Body of pancreas (tissue), 4 donors: Measurements from ENCODE around the gene OST4. TPM values are rescaled to one million over a fixed set of nuclear protein-coding genes. Genes with fewer than 3 reads are reported as not detected.

Experiments used
- ATAC-seq: fragments of 150-250 bp; one replicate; pipeline ENCODE4 v1.9.1; 2016
- DNase-seq, 4 donors: peaks; one replicate each; pipeline ENCODE4 v3.0.0-alpha.2; 2019
- H3K27ac ChIP-seq, 4 donors: fragments of 200-600 bp; sonication (generic); 1 replicate in 3 of 4; 2 replicates in 1 of 4; pipeline versions ENCODE4 v1.5.1 to v1.6.1; 2016 to 2019; ENCODE audit warnings: mild to moderate bottlenecking in 1 of 4, mixed read lengths in 1 of 4, moderate library complexity in 1 of 4
- H3K27me3 ChIP-seq, 2 donors: fragments of 200-600 bp; sonication (generic); one replicate each; pipeline ENCODE4 v1.6.0; 2016; ENCODE audit warnings: mild to moderate bottlenecking in 1 of 2
- H3K36me3 ChIP-seq, 2 donors: fragments of 200-600 bp; sonication (generic); replicated peaks in 1 of 2; 2 replicates each; pipeline ENCODE4 v1.5.1; 2016; ENCODE audit warnings: low read depth in 2 of 2; ENCODE audit not compliant: insufficient read depth in 1 of 2
- H3K4me1 ChIP-seq: fragments of 200-600 bp; sonication (generic); one replicate; pipeline ENCODE4 v1.6.0; 2016
- H3K4me3 ChIP-seq, 2 donors: fragments of 200-600 bp; sonication (generic); 1 replicate in 1 of 2; 2 replicates in 1 of 2; pipeline ENCODE4 v1.5.1; 2016 to 2019
- H3K9me3 ChIP-seq, 3 donors: fragments of 200-600 bp; sonication (generic); 1 replicate in 2 of 3; 2 replicates in 1 of 3; pipeline ENCODE4 v1.5.1; 2016
- POLR2A ChIP-seq, 3 donors: fragments of 450-650 bp; IDR thresholded peaks; one replicate each; pipeline ENCODE4 v1.6.1; 2016; ENCODE audit warnings: antibody characterized with exemption in 3 of 3, mild to moderate bottlenecking in 2 of 3
- WGBS, 2 donors: methylation state at CpG; one replicate each; pipeline ENCODE4 v1.1.5; 2017; 5-methylcytosine and 5-hydroxymethylcytosine counted together
- intact Hi-C: fragments of 100-400 bp; cut with DNase I; formaldehyde crosslinking; loops from one replicate; pipeline ENCODE4 v1.15.1; 2023
- total RNA-seq, 2 donors: library from RNA; depleted of rRNA; stranded (reverse); fragments of >200 nt; gene quantifications; one replicate each; pipeline ENCODE4 v1.1.0, GENCODE V29; 2016
- TF ChIP-seq, protein P1 (sequence below), 7 experiments: fragments of 450-650 bp in 4 of 7; fragments of 200-600 bp in 3 of 7; sonication (generic) in 3 of 7; IDR thresholded peaks; one replicate each; pipeline ENCODE4 v1.5.1; 2016 to 2019; ENCODE audit warnings: antibody characterized with exemption in 7 of 7

Gene OST4
- total RNA-seq, 2 donors from 2014 or later, result 103 to 129 TPM

DNA sequence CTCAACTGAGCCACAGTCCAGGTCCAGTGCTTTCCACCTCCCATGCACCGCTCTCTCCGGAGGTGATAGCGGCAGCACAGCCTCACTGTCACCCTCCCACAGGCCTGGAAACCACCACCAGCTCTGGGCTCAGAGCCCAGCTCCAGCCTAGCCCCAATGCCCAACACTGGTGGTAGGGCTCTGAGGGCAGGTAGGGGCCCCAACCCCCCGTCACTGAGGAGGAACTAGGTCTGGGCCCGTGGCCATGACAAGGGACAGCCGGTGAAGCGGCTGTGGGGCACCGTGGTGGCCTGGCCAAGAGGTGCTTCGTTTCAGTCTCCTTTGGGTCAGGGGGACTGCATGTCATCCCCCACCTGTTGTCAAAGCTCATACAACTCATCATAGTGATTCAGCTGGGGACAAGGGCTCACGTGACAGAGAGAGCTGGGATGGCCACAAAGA is 44.2 kb downstream of the OST4 start:
- no peak for TF ChIP-seq POLR2A (IDR thresholded peaks at IDR 0.05)
- TF ChIP-seq, protein P1, sequence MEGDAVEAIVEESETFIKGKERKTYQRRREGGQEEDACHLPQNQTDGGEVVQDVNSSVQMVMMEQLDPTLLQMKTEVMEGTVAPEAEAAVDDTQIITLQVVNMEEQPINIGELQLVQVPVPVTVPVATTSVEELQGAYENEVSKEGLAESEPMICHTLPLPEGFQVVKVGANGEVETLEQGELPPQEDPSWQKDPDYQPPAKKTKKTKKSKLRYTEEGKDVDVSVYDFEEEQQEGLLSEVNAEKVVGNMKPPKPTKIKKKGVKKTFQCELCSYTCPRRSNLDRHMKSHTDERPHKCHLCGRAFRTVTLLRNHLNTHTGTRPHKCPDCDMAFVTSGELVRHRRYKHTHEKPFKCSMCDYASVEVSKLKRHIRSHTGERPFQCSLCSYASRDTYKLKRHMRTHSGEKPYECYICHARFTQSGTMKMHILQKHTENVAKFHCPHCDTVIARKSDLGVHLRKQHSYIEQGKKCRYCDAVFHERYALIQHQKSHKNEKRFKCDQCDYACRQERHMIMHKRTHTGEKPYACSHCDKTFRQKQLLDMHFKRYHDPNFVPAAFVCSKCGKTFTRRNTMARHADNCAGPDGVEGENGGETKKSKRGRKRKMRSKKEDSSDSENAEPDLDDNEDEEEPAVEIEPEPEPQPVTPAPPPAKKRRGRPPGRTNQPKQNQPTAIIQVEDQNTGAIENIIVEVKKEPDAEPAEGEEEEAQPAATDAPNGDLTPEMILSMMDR (IDR thresholded peaks at IDR 0.05), result no peak
- intact Hi-C loops, result no loop called here
- Histone ChIP-seq H3K9me3 (no peaks in the 10 kb centered on the region), H3K4me3 (no peak overlapping the region), H3K27ac (no peak overlapping the region), H3K4me1 (no peaks in the 10 kb centered on the region), H3K36me3 (no peaks in the 10 kb centered on the region), H3K27me3 (no peaks in the 10 kb centered on the region)
- DNase-seq, result no peak
- 84 to 95% methylated on average over 4 to 10 of the region's 10 CpGs for WGBS, 2 donors
- ATAC-seq, result no peak

GRCh38 chr2:27025861-27026851 is 45.3 kb downstream of the OST4 start:
- TF ChIP-seq POLR2A (IDR thresholded peaks at IDR 0.05), result no peak
- TF ChIP-seq, protein P1 (IDR thresholded peaks at IDR 0.05), result no peak
- H3K27ac ChIP-seq, result no peak overlapping the region
- no peak for ATAC-seq
- H3K36me3 ChIP-seq, result no peaks in the 10 kb centered on the region
- no peak for DNase-seq
- H3K9me3 ChIP-seq, result no peaks in the 10 kb centered on the region
- no peaks in the 10 kb centered on the region for H3K4me1 ChIP-seq
- 90 to 95% methylated on average over 17 to 23 of the region's 24 CpGs for WGBS, 2 donors
- H3K4me3 ChIP-seq, result no peak overlapping the region
- no peaks in the 10 kb centered on the region for H3K27me3 ChIP-seq
- intact Hi-C loops, result no loop called here

- TF ChIP-seq, protein P1 (IDR thresholded peaks at IDR 0.05), result no peak
- no peak for TF ChIP-seq POLR2A (IDR thresholded peaks at IDR 0.05)
- WGBS, 2 donors, result 86 to 90% methylated on average over 13 of the region's 13 CpGs
- DNase-seq, result no peak
- intact Hi-C loops, result no loop called here
- Histone ChIP-seq H3K4me1 (no peaks in the 10 kb centered on the region), H3K27me3 (no peaks in the 10 kb centered on the region), H3K4me3 (no peak overlapping the region), H3K27ac (no peak overlapping the region), H3K9me3 (no peaks in the 10 kb centered on the region), H3K36me3 (no peaks in the 10 kb centered on the region)
- no peak for ATAC-seq
Measured at GRCh38 chr2:27025281-27025800, 46.1 kb downstream of the OST4 start.

- intact Hi-C loops, result no loop called here
- Histone ChIP-seq H3K27me3 (no peaks in the 10 kb centered on the region), H3K36me3 (no peaks in the 10 kb centered on the region), H3K27ac (no peak overlapping the region), H3K9me3 (no peaks in the 10 kb centered on the region), H3K4me3 (no peak overlapping the region), H3K4me1 (no peaks in the 10 kb centered on the region)
- 85 to 92% methylated on average over 12 of the region's 12 CpGs for WGBS, 2 donors
- no peak for TF ChIP-seq POLR2A (IDR thresholded peaks at IDR 0.05)
- TF ChIP-seq, protein P1 (IDR thresholded peaks at IDR 0.05), result no peak
- no peak for ATAC-seq
- DNase-seq, result no peak
Measured at GRCh38 chr2:27024812-27025211, 46.6 kb downstream of the OST4 start.
